K562 (cell line): Measurements from ENCODE around the gene DDAH1.

Source experiments
- ATF7 ChIP-seq: fragments of 450-650 bp; IDR thresholded peaks from 2 replicates; pipeline ENCODE4 v1.7.1; 2014; ENCODE audit warnings: mild to moderate bottlenecking, moderate library complexity
- EGR1 ChIP-seq: fragments of 450-650 bp; conservative IDR thresholded peaks from 2 replicates; pipeline ENCODE4 v1.6.1; 2017; ENCODE audit warnings: mild to moderate bottlenecking
- KLF10 ChIP-seq: fragments of 250-450 bp; sonication (Bioruptor Pico); IDR thresholded peaks from 2 replicates; pipeline ENCODE4 v1.6.1; 2021; ENCODE audit warnings: matching md5 sums
- POLR2A ChIP-seq: fragments of 450-650 bp; conservative IDR thresholded peaks from 2 replicates; pipeline ENCODE4 v1.6.1; 2016
- SMAD1 ChIP-seq: fragments of 150-350 bp; IDR thresholded peaks from 2 replicates; pipeline ENCODE4 v1.6.1; 2014; ENCODE audit warnings: low read length, low read depth; ENCODE audit not compliant: partially characterized antibody
- SUPT5H ChIP-seq: fragments of 450-650 bp; IDR thresholded peaks from 2 replicates; pipeline ENCODE4 v1.6.1; 2016
- TAF1 ChIP-seq: IDR thresholded peaks from 2 replicates; pipeline ENCODE4 v1.6.1; 2011; ENCODE audit warnings: mild to moderate bottlenecking, low read length, moderate library complexity; ENCODE audit not compliant: insufficient read depth, control insufficient read depth, severe bottlenecking; ENCODE audit errors: extremely low read depth
- ZKSCAN1 ChIP-seq: fragments of 150-350 bp; IDR thresholded peaks from 2 replicates; pipeline ENCODE4 v1.6.1; 2016; ENCODE audit warnings: low read depth, low read length
- ZNF668 ChIP-seq: fragments of 250-450 bp; sonication (Bioruptor Pico); IDR thresholded peaks from 2 replicates; pipeline ENCODE4 v1.8.0; 2022; ENCODE audit warnings: mild to moderate bottlenecking, inconsistent platforms
- TF ChIP-seq, protein P1 (sequence below), 3 experiments: IDR thresholded peaks in 2 of 3; conservative IDR thresholded peaks in 1 of 3; 2 replicates each; pipeline ENCODE4 v1.5.1; 2011 to 2012; ENCODE audit warnings: low read length in 3 of 3, mild to moderate bottlenecking in 3 of 3, control low read depth in 2 of 3, improper control_type of control experiment in 1 of 3, inconsistent platforms in 1 of 3, low read depth in 1 of 3, mixed read lengths in 1 of 3, moderate library complexity in 1 of 3; ENCODE audit not compliant: insufficient read depth in 2 of 3

DNA sequence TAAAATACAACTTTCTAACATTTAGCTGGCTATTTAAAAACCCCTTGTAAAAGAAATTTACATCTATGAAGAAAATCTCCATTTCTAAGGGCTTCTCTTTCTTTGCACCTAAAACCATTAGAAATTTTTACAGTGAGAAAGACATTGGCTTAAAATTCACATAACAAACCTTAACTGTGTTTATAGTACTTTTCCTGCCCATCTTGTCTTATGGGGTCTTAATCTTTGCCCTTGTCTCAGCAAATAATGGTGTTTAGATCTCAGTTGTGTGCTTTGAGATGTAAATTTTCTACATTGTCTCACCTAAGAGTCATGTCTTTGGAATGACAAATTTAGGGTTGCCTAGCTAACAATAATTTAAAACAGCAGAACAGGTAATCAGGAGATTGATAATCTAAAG, 71.5 kb downstream of the DDAH1 start:
- TF ChIP-seq POLR2A (no peak), ZKSCAN1 (no peak), KLF10 (CRISPR knock-in tag) (no peak), TAF1 (no peak), EGR1 (no peak), SUPT5H (no peak), SMAD1 (no peak), ZNF668 (CRISPR knock-in tag) (no peak), ATF7 (no peak)
- TF ChIP-seq, protein P1, sequence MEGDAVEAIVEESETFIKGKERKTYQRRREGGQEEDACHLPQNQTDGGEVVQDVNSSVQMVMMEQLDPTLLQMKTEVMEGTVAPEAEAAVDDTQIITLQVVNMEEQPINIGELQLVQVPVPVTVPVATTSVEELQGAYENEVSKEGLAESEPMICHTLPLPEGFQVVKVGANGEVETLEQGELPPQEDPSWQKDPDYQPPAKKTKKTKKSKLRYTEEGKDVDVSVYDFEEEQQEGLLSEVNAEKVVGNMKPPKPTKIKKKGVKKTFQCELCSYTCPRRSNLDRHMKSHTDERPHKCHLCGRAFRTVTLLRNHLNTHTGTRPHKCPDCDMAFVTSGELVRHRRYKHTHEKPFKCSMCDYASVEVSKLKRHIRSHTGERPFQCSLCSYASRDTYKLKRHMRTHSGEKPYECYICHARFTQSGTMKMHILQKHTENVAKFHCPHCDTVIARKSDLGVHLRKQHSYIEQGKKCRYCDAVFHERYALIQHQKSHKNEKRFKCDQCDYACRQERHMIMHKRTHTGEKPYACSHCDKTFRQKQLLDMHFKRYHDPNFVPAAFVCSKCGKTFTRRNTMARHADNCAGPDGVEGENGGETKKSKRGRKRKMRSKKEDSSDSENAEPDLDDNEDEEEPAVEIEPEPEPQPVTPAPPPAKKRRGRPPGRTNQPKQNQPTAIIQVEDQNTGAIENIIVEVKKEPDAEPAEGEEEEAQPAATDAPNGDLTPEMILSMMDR (IDR thresholded peaks at IDR 0.05 in 2 of 3, conservative IDR thresholded peaks at IDR 0.05 in 1 of 3; ENCODE audit: insufficient read depth in 2 of 3, low read depth in 1 of 3, low read length in 3 of 3): no peak
